H1 (cell line): ENCODE measurements around the gene CCDC9B. TPM values are rescaled to one million over a fixed set of nuclear protein-coding genes. Genes with fewer than 3 reads are reported as not detected.

ENCODE experiments used
- CTCF ChIA-PET: fragments of 300-600 bp; sonication (Branson Sonifier 250); formaldehyde crosslinking; loops from one replicate; lab custom pipeline; 2021; ENCODE audit not compliant: partially characterized antibody; lab: Charles Lee
- POLR2A ChIA-PET: fragments of 300-600 bp; sonication (Branson Sonifier 250); formaldehyde crosslinking; loops from one replicate; lab custom pipeline; 2021; ENCODE audit warnings: inconsistent platforms; ENCODE audit not compliant: partially characterized antibody; lab: Charles Lee
- DNase-seq, 2 experiments: peaks; one replicate each; pipeline versions ENCODE4 v3.0.0 to v3.0.0-alpha.2; 2010 to 2022; ENCODE audit warnings: low spot score in 2 of 2, low read depth in 1 of 2, mixed read lengths in 1 of 2
- FAIRE-seq: peaks from 2 replicates; lab custom pipeline; 2011; peaks lifted over from hg19 to GRCh38; lab: Jason Lieb, UNC
- H2AFZ ChIP-seq: 2 replicates; pipeline ENCODE4 v1.8.1; 2012; ENCODE audit warnings: low read length, inconsistent platforms
- H2AK5ac ChIP-seq: 2 replicates; pipeline ENCODE4 v1.6.1; 2013; ENCODE audit warnings: low read depth, low read length
- H2BK120ac ChIP-seq: replicated peaks from 2 replicates; pipeline ENCODE3; 2013; ENCODE audit warnings: low read depth, low read length, inconsistent platforms
- H2BK12ac ChIP-seq: 2 replicates; pipeline ENCODE4 v1.6.1; 2013; ENCODE audit warnings: low read depth, low read length
- H2BK15ac ChIP-seq: 2 replicates; pipeline ENCODE4 v1.6.1; 2013; ENCODE audit warnings: low read length
- H2BK20ac ChIP-seq: 2 replicates; pipeline ENCODE4 v1.6.1; 2013; ENCODE audit warnings: low read length
- H2BK5ac ChIP-seq: 2 replicates; pipeline ENCODE4 v1.6.1; 2013; ENCODE audit warnings: low read depth, low read length
- H3K14ac ChIP-seq: 2 replicates; pipeline ENCODE4 v1.6.1; 2013; ENCODE audit warnings: inconsistent platforms; ENCODE audit not compliant: insufficient read length
- H3K18ac ChIP-seq: 2 replicates; pipeline ENCODE4 v1.6.1; 2013; ENCODE audit warnings: low read length; ENCODE audit errors: extremely low read depth
- H3K23ac ChIP-seq: 2 replicates; pipeline ENCODE4 v1.6.1; 2013; ENCODE audit warnings: inconsistent platforms; ENCODE audit not compliant: insufficient read length
- H3K23me2 ChIP-seq: 2 replicates; pipeline ENCODE4 v1.6.1; 2013; ENCODE audit warnings: low read depth, low read length
- H3K27ac ChIP-seq: 2 replicates; pipeline ENCODE4 v1.6.1; 2011; ENCODE audit warnings: low read depth, low read length, inconsistent platforms
- H3K27me3 ChIP-seq, 4 experiments: replicated peaks in 1 of 4; 1 replicate in 1 of 4; 2 replicates in 3 of 4; pipeline versions ENCODE4 v1.6.1 to v1.8.1; 2011 to 2013; ENCODE audit warnings: low read length in 3 of 4, mild to moderate bottlenecking in 3 of 4, inconsistent platforms in 2 of 4, mixed read lengths in 2 of 4, moderate library complexity in 1 of 4; ENCODE audit not compliant: control insufficient read depth in 3 of 4, insufficient read depth in 3 of 4; ENCODE audit errors: extremely low read depth in 1 of 4
- H3K36me3 ChIP-seq, 4 experiments: 2 replicates each; pipeline versions ENCODE4 v1.6.1 to v1.8.1; 2011 to 2013; ENCODE audit warnings: mild to moderate bottlenecking in 4 of 4, low read length in 3 of 4, moderate library complexity in 2 of 4, control low read depth in 1 of 4, inconsistent platforms in 1 of 4; ENCODE audit not compliant: insufficient read depth in 4 of 4, control insufficient read depth in 2 of 4
- H3K4ac ChIP-seq: replicated peaks from 2 replicates; pipeline ENCODE3; 2013; ENCODE audit warnings: low read length, low read depth, mixed read lengths, inconsistent platforms; ENCODE audit not compliant: insufficient read length
- H3K4me1 ChIP-seq, 4 experiments: replicated peaks in 1 of 4; 1 replicate in 1 of 4; 2 replicates in 3 of 4; pipeline versions ENCODE4 v1.6.1 to v1.8.1; 2011 to 2013; ENCODE audit warnings: low read length in 3 of 4, inconsistent platforms in 2 of 4, mixed read lengths in 1 of 4; ENCODE audit not compliant: insufficient read depth in 4 of 4, control insufficient read depth in 3 of 4
- H3K4me2 ChIP-seq, 2 experiments: 2 replicates each; pipeline versions ENCODE4 v1.6.1 to v1.8.1; 2011 to 2013; ENCODE audit warnings: low read depth in 2 of 2, low read length in 2 of 2, control low read depth in 1 of 2, inconsistent platforms in 1 of 2, mild to moderate bottlenecking in 1 of 2; ENCODE audit not compliant: insufficient read depth in 1 of 2
- H3K4me3 ChIP-seq, 4 experiments: fragments of 200-600, 300-600 bp in 1 of 4; sonication (generic), shearing (Covaris generic), sonication (Bioruptor Twin) in 1 of 4; 2 replicates each; pipeline versions ENCODE4 v1.5.1 to v1.8.1; 2011 to 2016; ENCODE audit warnings: low read length in 4 of 4, low read depth in 3 of 4, control low read depth in 2 of 4, inconsistent platforms in 2 of 4, mild to moderate bottlenecking in 2 of 4, mixed read lengths in 1 of 4, moderate library complexity in 1 of 4; ENCODE audit not compliant: insufficient read depth in 2 of 4; ENCODE audit errors: extremely low read depth in 1 of 4
- H3K56ac ChIP-seq: replicated peaks from 2 replicates; pipeline ENCODE3; 2013; ENCODE audit warnings: low read depth, mild to moderate bottlenecking, mixed read lengths, low read length, inconsistent platforms; ENCODE audit not compliant: insufficient read length
- H3K79me1 ChIP-seq: 2 replicates; pipeline ENCODE4 v1.6.1; 2013; ENCODE audit warnings: low read depth, low read length, control low read depth
- H3K79me2 ChIP-seq, 2 experiments: 2 replicates each; pipeline versions ENCODE4 v1.6.1 to v1.8.1; 2012 to 2013; ENCODE audit warnings: low read length in 2 of 2, mild to moderate bottlenecking in 2 of 2, inconsistent platforms in 1 of 2; ENCODE audit not compliant: insufficient read depth in 2 of 2, control insufficient read depth in 1 of 2
- H3K9ac ChIP-seq, 4 experiments: replicated peaks in 1 of 4; 1 replicate in 1 of 4; 2 replicates in 3 of 4; pipeline versions ENCODE4 v1.6.1 to v1.8.1; 2011 to 2013; ENCODE audit warnings: low read depth in 3 of 4, low read length in 3 of 4, control low read depth in 2 of 4, mild to moderate bottlenecking in 2 of 4, moderate library complexity in 2 of 4, inconsistent platforms in 1 of 4; ENCODE audit errors: extremely low read depth in 1 of 4
- H3K9me3 ChIP-seq, 2 experiments: 2 replicates each; pipeline versions ENCODE4 v1.6.1 to v1.8.1; 2012 to 2013; ENCODE audit warnings: mild to moderate bottlenecking in 2 of 2, moderate library complexity in 2 of 2, control low read depth in 1 of 2, inconsistent platforms in 1 of 2, low read depth in 1 of 2, low read length in 1 of 2, mixed read lengths in 1 of 2; ENCODE audit not compliant: insufficient read depth in 2 of 2
- H4K20me1 ChIP-seq, 2 experiments: replicated peaks in 1 of 2; 2 replicates each; pipeline versions ENCODE3 to v1.8.1; 2011 to 2013; ENCODE audit warnings: inconsistent platforms in 2 of 2, low read length in 2 of 2, mild to moderate bottlenecking in 1 of 2; ENCODE audit not compliant: insufficient read depth in 2 of 2, control insufficient read depth in 1 of 2
- H4K5ac ChIP-seq: 2 replicates; pipeline ENCODE4 v1.6.1; 2013; ENCODE audit warnings: low read length, low read depth, mixed read lengths, inconsistent platforms; ENCODE audit not compliant: insufficient read length
- H4K8ac ChIP-seq: 2 replicates; pipeline ENCODE4 v1.8.0; 2013; ENCODE audit warnings: mild to moderate bottlenecking, moderate library complexity, low read length, inconsistent platforms; ENCODE audit not compliant: insufficient read depth; ENCODE audit errors: extremely low read depth
- H4K91ac ChIP-seq: replicated peaks from 2 replicates; pipeline ENCODE3; 2013; ENCODE audit warnings: low read length, mixed read lengths, inconsistent platforms; ENCODE audit not compliant: insufficient read length
- KDM4A ChIP-seq: IDR thresholded peaks from one replicate; pipeline ENCODE4 v1.7.1; 2012; ENCODE audit warnings: low read depth, mild to moderate bottlenecking, moderate library complexity, low read length, inconsistent platforms; ENCODE audit not compliant: severe bottlenecking
- WGBS, 2 experiments: shearing (Covaris generic) in 1 of 2; methylation state at CpG; one replicate each; pipeline versions ENCODE4 v1.1.6 to v1.1.7; 2013 to 2015; ENCODE audit warnings: low lambda C conversion rate in 2 of 2, mixed read lengths in 2 of 2, inconsistent platforms in 1 of 2, low coverage in 1 of 2, missing lambda C conversion rate in 1 of 2; ENCODE audit not compliant: insufficient replicate concordance in 2 of 2, insufficient coverage in 1 of 2, insufficient read length in 1 of 2; ENCODE audit errors: extremely low coverage in 1 of 2, missing lambda C conversion rate in 1 of 2; 5-methylcytosine and 5-hydroxymethylcytosine counted together
- polyA plus RNA-seq, 7 experiments: library from polyadenylated mRNA; depleted of rRNA in 3 of 7; stranded (reverse) in 5 of 7; unstranded in 2 of 7; fragments of >200 nt in 5 of 7; fragments of 200-250 nt in 2 of 7; gene quantifications; 1 replicate in 5 of 7; 2 replicates in 1 of 7; 4 replicates in 1 of 7; pipeline versions ENCODE4 v1.2.1 to v1.2.3, GENCODE V29; 2011 to 2013; ENCODE audit warnings: missing spikeins in 2 of 7, mixed read lengths in 2 of 7
- total RNA-seq: library from RNA; stranded (reverse); fragmentation: NEBNext Ultra II Directional; extraction: Animal tissue kit (Norgen Biotek cat#: 25700); gene quantifications from 2 replicates; pipeline ENCODE4 v1.2.1, GENCODE V29; 2021

The CCDC9B gene
- total and polyA plus RNA-seq, 2 of the 8 experiments (the other 6 are each of a cell fraction or from before 2014, with no cell fraction given): 0.45 to 0.78 TPM

GRCh38 chr15:40365016-40365415, 24.3 kb upstream of the CCDC9B start:
- no peak overlapping the region for H3K9ac ChIP-seq
- no peak overlapping the region for H3K4me3 ChIP-seq
- no peak overlapping the region for H2BK120ac ChIP-seq
- H3K14ac ChIP-seq: no peak overlapping the region
- H3K27ac ChIP-seq: no peak overlapping the region
- H3K23me2 ChIP-seq: peaks cover 1% of the 10 kb centered on the region
- no peaks in the 10 kb centered on the region for H3K79me1 ChIP-seq
- H3K56ac ChIP-seq: no peak overlapping the region
- H2AFZ ChIP-seq: no peak overlapping the region
- 76% methylated on average over 5 of the region's 5 CpGs; no CpG with 5 or more reads in 1 of the 2 experiments for WGBS, 2 experiments
- H3K23ac ChIP-seq: no peak overlapping the region
- ChIA-PET POLR2A (interaction anchor here (1.2 to 1.4 kb wide), 2 partner anchors 17 to 41 kb away, joined by 3 to 4 read pairs; partner anchors contain the start of genes IVD and KNSTRN), CTCF (interaction anchor here (0.7 to 13.4 kb wide), 9 partner anchors 11 to 86 kb away, joined by 3 to 452 read pairs (median 5); partner anchors contain the start of genes CCDC9B, DISP2 and PHGR1)
- no peak overlapping the region for H2BK12ac ChIP-seq
- TF ChIP-seq KDM4A: no peak
- no peak overlapping the region for H2AK5ac ChIP-seq
- H3K79me2 ChIP-seq: no peaks in the 10 kb centered on the region
- no peaks in the 10 kb centered on the region for H3K36me3 ChIP-seq
- H4K5ac ChIP-seq: no peak overlapping the region
- no peak for DNase-seq
- H2BK5ac ChIP-seq: no peak overlapping the region
- H3K9me3 ChIP-seq: peaks cover 0 to 8% of the 10 kb centered on the region in 2 experiments; a peak in 1 of 4 replicates
- no peak overlapping the region for H4K91ac ChIP-seq
- peaks cover 0 to 1% of the 10 kb centered on the region in 2 experiments for H4K20me1 ChIP-seq
- no peak overlapping the region for H2BK15ac ChIP-seq
- H3K4me1 ChIP-seq: peaks cover 0 to 6% (median 4%) of the 10 kb centered on the region in 4 experiments; a peak in 3 of 7 replicates
- H4K8ac ChIP-seq: no peak overlapping the region
- H3K4me2 ChIP-seq: no peak overlapping the region
- H3K18ac ChIP-seq: no peak overlapping the region
- FAIRE-seq: no peak
- no peak overlapping the region for H3K4ac ChIP-seq
- no peak overlapping the region for H2BK20ac ChIP-seq
- H3K27me3 ChIP-seq: peaks cover 5 to 27% (median 23%) of the 10 kb centered on the region in 4 experiments
